Measurements from ENCODE around the gene NLRP9. TPM values are rescaled to one million over a fixed set of nuclear protein-coding genes. Genes with fewer than 3 reads are reported as not detected.
A peak's percentile ranks its signal among the peaks of the same experiment; 100 is the strongest.
"Not testable (repeated sequence)": the region's sequence is repeated elsewhere in the genome, so short reads cannot be mapped to it uniquely, and the experiment has no call there.

Gene NLRP9
- polyA plus RNA-seq, 2 of the 4 experiments (the other 2 are of a cell fraction) = not detected

GRCh38 chr19:55756808-55757207, 18.6 kb upstream of the NLRP9 start:
- FAIRE-seq; POLR2A ChIA-PET; H3K27ac ChIP-seq; H3K4me3 ChIP-seq; H3K4me1 ChIP-seq; DNase-seq (ENCODE audit: low read depth in 1 of 2, low spot score in 1 of 2); H3K4me2 ChIP-seq; ATAC-seq; CTCF ChIA-PET: not testable (repeated sequence)
- TF ChIP-seq CBX8 (IDR thresholded peaks at IDR 0.05) = 0 out of 2 replicates have a peak, but pooled peaks have one; percentile 33
- peaks cover 10% of the 10 kb centered on the region for H3K9me3 ChIP-seq
- WGBS (ENCODE audit: missing lambda C conversion rate) = 26% methylated on average over 4 of the region's 4 CpGs

GRCh38 chr19:55753401-55753800, 15.2 kb upstream of the NLRP9 start:
- Histone ChIP-seq H3K4me2 (no peak overlapping the region), H3K4me3 (no peak overlapping the region), H3K9me3 (peaks cover 13% of the 10 kb centered on the region), H3K27ac (no peak overlapping the region), H3K4me1 (no peaks in the 10 kb centered on the region)
- ChIA-PET CTCF (interaction anchor here (1.0 kb wide), 1 partner anchor 14 kb away, joined by 4 read pairs; no protein-coding TSS in a partner anchor), POLR2A (no interaction called here)
- DNase-seq (ENCODE audit: low read depth in 1 of 2, low spot score in 1 of 2) (no peak), ATAC-seq (no peak), FAIRE-seq (no peak)
- 2% methylated on average over 3 of the region's 3 CpGs for WGBS (ENCODE audit: missing lambda C conversion rate)
- TF ChIP-seq CBX8 (IDR thresholded peaks at IDR 0.05) = no peak
- TF ChIP-seq PBX3 (IDR thresholded peaks at IDR 0.05) = no peak
- TF ChIP-seq ESRRA (IDR thresholded peaks at IDR 0.05; ENCODE audit: borderline replicate concordance, low read length) = no peak
- TF ChIP-seq FOSL2 (IDR thresholded peaks at IDR 0.05) = no peak
- no peak for TF ChIP-seq FOSL2 (CRISPR knock-in tag; IDR thresholded peaks at IDR 0.05)
- TF ChIP-seq MAZ (IDR thresholded peaks at IDR 0.05; ENCODE audit: borderline replicate concordance, low read depth, low read length) = no peak
- no peak for TF ChIP-seq HOXA7 (CRISPR knock-in tag; IDR thresholded peaks at IDR 0.05)
- no peak for TF ChIP-seq KDM5A (IDR thresholded peaks at IDR 0.05)
- TF ChIP-seq, protein P1, sequence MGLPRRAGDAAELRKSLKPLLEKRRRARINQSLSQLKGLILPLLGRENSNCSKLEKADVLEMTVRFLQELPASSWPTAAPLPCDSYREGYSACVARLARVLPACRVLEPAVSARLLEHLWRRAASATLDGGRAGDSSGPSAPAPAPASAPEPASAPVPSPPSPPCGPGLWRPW (IDR thresholded peaks at IDR 0.05) = no peak
- TF ChIP-seq ZC3H11A (IDR thresholded peaks at IDR 0.05) = no peak
- no peak for TF ChIP-seq PHF8 (IDR thresholded peaks at IDR 0.05; ENCODE audit: borderline replicate concordance, low read depth)
- TF ChIP-seq POLR2AphosphoS2 (conservative IDR thresholded peaks at IDR 0.05; ENCODE audit: low read length) = no peak
- TF ChIP-seq, protein P2, sequence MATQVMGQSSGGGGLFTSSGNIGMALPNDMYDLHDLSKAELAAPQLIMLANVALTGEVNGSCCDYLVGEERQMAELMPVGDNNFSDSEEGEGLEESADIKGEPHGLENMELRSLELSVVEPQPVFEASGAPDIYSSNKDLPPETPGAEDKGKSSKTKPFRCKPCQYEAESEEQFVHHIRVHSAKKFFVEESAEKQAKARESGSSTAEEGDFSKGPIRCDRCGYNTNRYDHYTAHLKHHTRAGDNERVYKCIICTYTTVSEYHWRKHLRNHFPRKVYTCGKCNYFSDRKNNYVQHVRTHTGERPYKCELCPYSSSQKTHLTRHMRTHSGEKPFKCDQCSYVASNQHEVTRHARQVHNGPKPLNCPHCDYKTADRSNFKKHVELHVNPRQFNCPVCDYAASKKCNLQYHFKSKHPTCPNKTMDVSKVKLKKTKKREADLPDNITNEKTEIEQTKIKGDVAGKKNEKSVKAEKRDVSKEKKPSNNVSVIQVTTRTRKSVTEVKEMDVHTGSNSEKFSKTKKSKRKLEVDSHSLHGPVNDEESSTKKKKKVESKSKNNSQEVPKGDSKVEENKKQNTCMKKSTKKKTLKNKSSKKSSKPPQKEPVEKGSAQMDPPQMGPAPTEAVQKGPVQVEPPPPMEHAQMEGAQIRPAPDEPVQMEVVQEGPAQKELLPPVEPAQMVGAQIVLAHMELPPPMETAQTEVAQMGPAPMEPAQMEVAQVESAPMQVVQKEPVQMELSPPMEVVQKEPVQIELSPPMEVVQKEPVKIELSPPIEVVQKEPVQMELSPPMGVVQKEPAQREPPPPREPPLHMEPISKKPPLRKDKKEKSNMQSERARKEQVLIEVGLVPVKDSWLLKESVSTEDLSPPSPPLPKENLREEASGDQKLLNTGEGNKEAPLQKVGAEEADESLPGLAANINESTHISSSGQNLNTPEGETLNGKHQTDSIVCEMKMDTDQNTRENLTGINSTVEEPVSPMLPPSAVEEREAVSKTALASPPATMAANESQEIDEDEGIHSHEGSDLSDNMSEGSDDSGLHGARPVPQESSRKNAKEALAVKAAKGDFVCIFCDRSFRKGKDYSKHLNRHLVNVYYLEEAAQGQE (IDR thresholded peaks at IDR 0.05) = no peak
- TF ChIP-seq ZFP36 (IDR thresholded peaks at IDR 0.05; ENCODE audit: borderline replicate concordance, partially characterized antibody) = no peak

- 15% methylated on average over 6 of the region's 6 CpGs for WGBS (ENCODE audit: missing lambda C conversion rate)
- no peak for ATAC-seq
- Histone ChIP-seq H3K4me1 (no peaks in the 10 kb centered on the region), H3K4me2 (no peak overlapping the region), H3K4me3 (no peak overlapping the region), H3K9me3 (peaks cover 16% of the 10 kb centered on the region), H3K27ac (no peak overlapping the region)
- no peak for TF ChIP-seq GATA3 (IDR thresholded peaks at IDR 0.05; ENCODE audit: borderline replicate concordance)
- TF ChIP-seq KDM1A (IDR thresholded peaks at IDR 0.05; ENCODE audit: low read depth) = no peak
- no peak for TF ChIP-seq HEYL (CRISPR knock-in tag; IDR thresholded peaks at IDR 0.05)
- TF ChIP-seq EP300 (IDR thresholded peaks at IDR 0.05) = no peak
- no peak for TF ChIP-seq FOXS1 (CRISPR knock-in tag; IDR thresholded peaks at IDR 0.05)
- TF ChIP-seq ZNF302 (CRISPR knock-in tag; IDR thresholded peaks at IDR 0.05) = no peak
- TF ChIP-seq MAFK (IDR thresholded peaks at IDR 0.05; ENCODE audit: partially characterized antibody) = no peak
- ChIA-PET POLR2A (no interaction called here), CTCF (no interaction called here)
- FAIRE-seq = no peak
- no peak for DNase-seq (ENCODE audit: low read depth in 1 of 2, low spot score in 1 of 2)
These were observed 12.5 kb upstream of the NLRP9 start for GRCh38 chr19:55750715-55751114.

DNA sequence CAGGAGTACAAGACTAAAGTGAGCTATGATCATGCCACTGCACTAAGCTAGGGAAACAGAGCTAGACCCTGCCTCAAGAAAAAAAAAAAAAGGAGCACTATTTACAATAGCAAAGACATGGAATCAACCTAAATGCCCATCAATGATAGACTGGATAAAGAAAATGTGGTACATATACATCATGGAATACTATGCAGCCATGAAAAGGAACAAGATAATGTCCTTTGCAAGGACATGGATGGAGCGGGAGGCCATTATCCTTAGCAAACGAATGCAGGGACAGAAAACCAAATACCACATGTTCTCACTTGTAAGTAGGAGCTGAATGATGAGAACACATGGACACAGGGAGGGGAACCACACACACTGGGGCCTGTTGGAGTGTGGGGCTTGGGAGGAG, 7.8 kb downstream of the NLRP9 start:
- ATAC-seq; H3K4me3 ChIP-seq; DNase-seq (ENCODE audit: low read depth in 1 of 2, low spot score in 1 of 2); H3K4me1 ChIP-seq; POLR2A ChIA-PET; H3K27ac ChIP-seq; H3K9me3 ChIP-seq; H3K4me2 ChIP-seq; CTCF ChIA-PET; FAIRE-seq: not testable (repeated sequence)
- 12% methylated on average over 2 of the region's 2 CpGs for WGBS (ENCODE audit: missing lambda C conversion rate)

Data from A549 (cell line).